ENCODE results near the gene RBFOX2. TPM values are rescaled to one million over a fixed set of nuclear protein-coding genes. Genes with fewer than 3 reads are reported as not detected.

RBFOX2 gene
- total RNA-seq, 2 donors from 2014 or later = 104 to 120 TPM

DNA sequence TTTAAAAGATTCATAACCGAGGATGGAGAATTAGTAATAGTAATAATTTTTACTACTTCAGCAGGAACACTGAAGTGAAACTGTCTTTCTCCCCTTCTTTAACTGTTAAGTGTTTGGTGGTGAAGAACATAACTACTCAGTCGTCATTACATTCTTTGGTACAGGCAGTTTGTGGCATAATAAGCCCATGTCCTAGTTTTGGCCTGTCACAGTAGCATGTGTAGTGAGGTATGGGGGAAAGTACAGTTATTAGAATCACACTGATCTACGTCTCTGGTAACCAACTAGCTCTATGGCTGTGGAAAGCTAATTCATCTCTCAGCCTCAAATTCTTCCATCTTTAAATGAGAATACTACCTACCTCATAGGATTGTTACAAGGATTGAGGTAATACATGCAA, 71.8 kb downstream of the RBFOX2 start:
- Histone ChIP-seq H3K4me1 (ENCODE audit: control insufficient read depth, insufficient read depth, low read length) (peaks cover 5% of the 10 kb centered on the region), H3K27ac (ENCODE audit: low read depth, low read length) (no peak overlapping the region), H3K4me3 (ENCODE audit: low read length) (no peak overlapping the region), H3K36me3 (ENCODE audit: control insufficient read depth, insufficient read depth, low read length) (no peaks in the 10 kb centered on the region), H3K9me3 (ENCODE audit: control insufficient read depth, low read length) (no peaks in the 10 kb centered on the region), H3K27me3 (ENCODE audit: control insufficient read depth, insufficient read depth, low read length, poor library complexity, severe bottlenecking) (no peaks in the 10 kb centered on the region), H3K9ac (ENCODE audit: extremely low read depth, low read length, poor library complexity, severe bottlenecking) (no peak overlapping the region)
- Mint-ChIP-seq H3K27me3 (ENCODE audit: insufficient read depth) (no peaks in the 10 kb centered on the region), H3K4me1 (peaks cover 26% of the 10 kb centered on the region), H3K4me3 (no peak overlapping the region), H3K36me3 (ENCODE audit: low read depth) (no peaks in the 10 kb centered on the region), H3K27ac (no peak overlapping the region), H3K9me3 (no peaks in the 10 kb centered on the region)
- DNase-seq = no peak
- TF ChIP-seq, protein P1, sequence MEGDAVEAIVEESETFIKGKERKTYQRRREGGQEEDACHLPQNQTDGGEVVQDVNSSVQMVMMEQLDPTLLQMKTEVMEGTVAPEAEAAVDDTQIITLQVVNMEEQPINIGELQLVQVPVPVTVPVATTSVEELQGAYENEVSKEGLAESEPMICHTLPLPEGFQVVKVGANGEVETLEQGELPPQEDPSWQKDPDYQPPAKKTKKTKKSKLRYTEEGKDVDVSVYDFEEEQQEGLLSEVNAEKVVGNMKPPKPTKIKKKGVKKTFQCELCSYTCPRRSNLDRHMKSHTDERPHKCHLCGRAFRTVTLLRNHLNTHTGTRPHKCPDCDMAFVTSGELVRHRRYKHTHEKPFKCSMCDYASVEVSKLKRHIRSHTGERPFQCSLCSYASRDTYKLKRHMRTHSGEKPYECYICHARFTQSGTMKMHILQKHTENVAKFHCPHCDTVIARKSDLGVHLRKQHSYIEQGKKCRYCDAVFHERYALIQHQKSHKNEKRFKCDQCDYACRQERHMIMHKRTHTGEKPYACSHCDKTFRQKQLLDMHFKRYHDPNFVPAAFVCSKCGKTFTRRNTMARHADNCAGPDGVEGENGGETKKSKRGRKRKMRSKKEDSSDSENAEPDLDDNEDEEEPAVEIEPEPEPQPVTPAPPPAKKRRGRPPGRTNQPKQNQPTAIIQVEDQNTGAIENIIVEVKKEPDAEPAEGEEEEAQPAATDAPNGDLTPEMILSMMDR (conservative IDR thresholded peaks at IDR 0.05) = no peak
- WGBS, 2 experiments (ENCODE audit: insufficient coverage in 1 of 2, insufficient read length in 1 of 2) = 100% methylated on average over 3 of the region's 3 CpGs; no CpG with 5 or more reads in 1 of the 2 experiments

DNA sequence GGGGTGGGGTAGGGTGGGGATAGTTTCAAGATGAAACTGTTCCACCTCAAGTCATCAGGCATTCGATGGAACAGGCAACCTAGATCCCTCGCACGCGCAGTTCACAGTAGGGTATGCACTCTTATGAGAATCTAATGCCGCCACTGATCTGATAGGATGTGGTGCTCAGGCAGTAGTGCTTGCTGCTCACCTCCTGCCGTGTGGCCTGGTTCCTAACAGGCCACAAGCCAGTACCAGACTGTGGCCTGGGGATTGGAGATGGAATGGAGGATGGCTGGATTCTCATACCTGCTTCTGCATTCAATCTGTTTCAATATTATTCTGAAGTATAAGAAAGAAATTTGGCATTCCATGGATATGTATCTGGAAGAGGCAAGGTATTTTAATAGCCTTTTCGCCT, 73.1 kb downstream of the RBFOX2 start:
- WGBS, 2 experiments (ENCODE audit: insufficient coverage in 1 of 2, insufficient read length in 1 of 2) = 94 to 95% methylated on average over 5 to 7 of the region's 7 CpGs
- Histone ChIP-seq H3K36me3 (ENCODE audit: control insufficient read depth, insufficient read depth, low read length) (no peaks in the 10 kb centered on the region), H3K4me1 (ENCODE audit: control insufficient read depth, insufficient read depth, low read length) (peaks cover 5% of the 10 kb centered on the region), H3K9me3 (ENCODE audit: control insufficient read depth, low read length) (no peaks in the 10 kb centered on the region), H3K4me3 (ENCODE audit: low read length) (no peak overlapping the region), H3K9ac (ENCODE audit: extremely low read depth, low read length, poor library complexity, severe bottlenecking) (no peak overlapping the region), H3K27me3 (ENCODE audit: control insufficient read depth, insufficient read depth, low read length, poor library complexity, severe bottlenecking) (no peaks in the 10 kb centered on the region), H3K27ac (ENCODE audit: low read depth, low read length) (no peak overlapping the region)
- TF ChIP-seq, protein P1 (conservative IDR thresholded peaks at IDR 0.05) = no peak
- Mint-ChIP-seq H3K9me3 (no peaks in the 10 kb centered on the region), H3K4me1 (peaks cover 18% of the 10 kb centered on the region), H3K36me3 (ENCODE audit: low read depth) (no peaks in the 10 kb centered on the region), H3K27ac (no peak overlapping the region), H3K4me3 (no peak overlapping the region), H3K27me3 (ENCODE audit: insufficient read depth) (no peaks in the 10 kb centered on the region)
- no peak for DNase-seq

DNA sequence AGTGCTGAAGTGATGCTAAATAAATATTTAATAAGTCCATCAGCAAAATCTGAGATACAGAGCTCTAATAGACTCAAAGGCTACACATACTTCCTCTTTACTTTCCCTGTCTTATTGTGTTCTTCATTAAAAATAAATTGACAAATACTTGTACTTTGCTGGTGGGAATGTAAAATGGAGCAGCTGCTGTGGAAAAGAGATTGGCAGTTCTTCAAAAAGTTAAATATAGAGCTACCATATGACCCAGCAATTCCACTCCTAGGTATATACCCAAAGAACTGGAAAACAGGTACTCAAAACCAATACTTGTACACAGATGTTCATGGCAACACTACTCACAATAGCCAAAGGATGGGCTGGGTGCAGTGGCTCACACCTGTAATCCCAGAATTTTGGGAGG, 76.0 kb downstream of the RBFOX2 start:
- TF ChIP-seq, protein P1 (conservative IDR thresholded peaks at IDR 0.05) = no peak
- H3K4me1 ChIP-seq (ENCODE audit: control insufficient read depth, insufficient read depth, low read length) = no peaks in the 10 kb centered on the region
- H3K9me3 ChIP-seq (ENCODE audit: control insufficient read depth, low read length) = no peaks in the 10 kb centered on the region
- Mint-ChIP-seq H3K9me3 (no peaks in the 10 kb centered on the region), H3K27me3 (ENCODE audit: insufficient read depth) (no peaks in the 10 kb centered on the region), H3K27ac (no peak overlapping the region), H3K4me3 (no peak overlapping the region), H3K36me3 (ENCODE audit: low read depth) (no peaks in the 10 kb centered on the region), H3K4me1 (peaks cover 12% of the 10 kb centered on the region)
- H3K9ac ChIP-seq (ENCODE audit: extremely low read depth, low read length, poor library complexity, severe bottlenecking) = no peak overlapping the region
- no peak for DNase-seq
- H3K36me3 ChIP-seq (ENCODE audit: control insufficient read depth, insufficient read depth, low read length) = peaks cover 3% of the 10 kb centered on the region
- H3K4me3 ChIP-seq (ENCODE audit: low read length) = no peak overlapping the region
- no peaks in the 10 kb centered on the region for H3K27me3 ChIP-seq (ENCODE audit: control insufficient read depth, insufficient read depth, low read length, poor library complexity, severe bottlenecking)
- no peak overlapping the region for H3K27ac ChIP-seq (ENCODE audit: low read depth, low read length)
